Liver (tissue), 9 donors: ENCODE measurements around the gene RAP1GAP2. TPM values are rescaled to one million over a fixed set of nuclear protein-coding genes. Genes with fewer than 3 reads are reported as not detected.

Experiments
- DNase-seq: peaks from one replicate; pipeline ENCODE4 v3.0.0-alpha.2; 2017; ENCODE audit warnings: low spot score
- H3K27ac ChIP-seq, 2 donors: one replicate each; pipeline ENCODE4 v1.7.0; 2013; ENCODE audit warnings: inconsistent platforms in 2 of 2, low read length in 2 of 2, control low read depth in 1 of 2, low read depth in 1 of 2, mild to moderate bottlenecking in 1 of 2
- H3K27me3 ChIP-seq, 4 donors: one replicate each; pipeline versions ENCODE4 v1.6.1 to v1.7.0; 2013; ENCODE audit warnings: low read length in 3 of 4, inconsistent platforms in 1 of 4, mild to moderate bottlenecking in 1 of 4, moderate library complexity in 1 of 4; ENCODE audit not compliant: control insufficient read depth in 4 of 4, insufficient read depth in 4 of 4
- H3K36me3 ChIP-seq, 4 donors: one replicate each; pipeline versions ENCODE4 v1.6.1 to v1.7.0; 2013; ENCODE audit warnings: low read length in 3 of 4, mild to moderate bottlenecking in 3 of 4, low read depth in 1 of 4, moderate library complexity in 1 of 4; ENCODE audit not compliant: control insufficient read depth in 4 of 4, insufficient read depth in 3 of 4
- H3K4me1 ChIP-seq, 4 donors: one replicate each; pipeline versions ENCODE4 v1.6.1 to v1.7.0; 2013; ENCODE audit warnings: low read length in 3 of 4, mild to moderate bottlenecking in 3 of 4, moderate library complexity in 1 of 4; ENCODE audit not compliant: control insufficient read depth in 4 of 4, insufficient read depth in 4 of 4
- H3K4me3 ChIP-seq, 3 donors: one replicate each; pipeline versions ENCODE4 v1.6.1 to v1.7.0; 2013; ENCODE audit warnings: low read length in 3 of 3, control low read depth in 1 of 3, low read depth in 1 of 3, mild to moderate bottlenecking in 1 of 3
- H3K9ac ChIP-seq, 2 donors: one replicate each; pipeline ENCODE4 v1.7.0; 2013; ENCODE audit warnings: low read length in 2 of 2, mild to moderate bottlenecking in 2 of 2, moderate library complexity in 2 of 2, control low read depth in 1 of 2, low read depth in 1 of 2
- H3K9me3 ChIP-seq, 4 donors: one replicate each; pipeline versions ENCODE4 v1.6.1 to v1.7.0; 2013; ENCODE audit warnings: low read length in 3 of 4; ENCODE audit not compliant: control insufficient read depth in 4 of 4
- EGR1 ChIP-seq, 2 donors: IDR thresholded peaks; 2 replicates each; pipeline ENCODE4 v1.6.1; 2016 to 2018; ENCODE audit warnings: antibody characterized with exemption in 2 of 2, low read depth in 2 of 2
- FOXA2 ChIP-seq: IDR thresholded peaks from 2 replicates; pipeline ENCODE4 v1.6.1; 2016; ENCODE audit warnings: antibody characterized with exemption
- GABPA ChIP-seq, 2 donors: IDR thresholded peaks in 1 of 2; conservative IDR thresholded peaks in 1 of 2; 2 replicates each; pipeline ENCODE4 v1.6.1; 2016; ENCODE audit warnings: antibody characterized with exemption in 2 of 2, mild to moderate bottlenecking in 1 of 2, moderate library complexity in 1 of 2
- HNF4A ChIP-seq, 2 donors: conservative IDR thresholded peaks; 2 replicates each; pipeline ENCODE4 v1.6.1; 2016; ENCODE audit warnings: antibody characterized with exemption in 2 of 2, mild to moderate bottlenecking in 2 of 2
- HNF4G ChIP-seq: IDR thresholded peaks from 2 replicates; pipeline ENCODE4 v1.6.1; 2016; ENCODE audit warnings: antibody characterized with exemption
- JUND ChIP-seq, 2 donors: IDR thresholded peaks; 2 replicates each; pipeline ENCODE4 v1.6.1; 2016; ENCODE audit warnings: antibody characterized with exemption in 2 of 2
- NR2F2 ChIP-seq: IDR thresholded peaks from 2 replicates; pipeline ENCODE4 v1.6.1; 2016; ENCODE audit warnings: antibody characterized with exemption
- RXRA ChIP-seq, 2 donors: IDR thresholded peaks; 2 replicates each; pipeline ENCODE4 v1.6.1; 2017 to 2018; ENCODE audit warnings: antibody characterized with exemption in 2 of 2, mild to moderate bottlenecking in 1 of 2
- TAF1 ChIP-seq: conservative IDR thresholded peaks from 2 replicates; pipeline ENCODE4 v1.6.1; 2016; ENCODE audit warnings: antibody characterized with exemption, mild to moderate bottlenecking
- YY1 ChIP-seq: IDR thresholded peaks from 2 replicates; pipeline ENCODE4 v1.6.1; 2016; ENCODE audit warnings: antibody characterized with exemption, mild to moderate bottlenecking
- WGBS: extraction: QIAGEN DNeasy Blood & Tissue Kit; methylation state at CpG from one replicate; pipeline ENCODE4 v1.1.7; 2013; 5-methylcytosine and 5-hydroxymethylcytosine counted together
- polyA plus RNA-seq, 2 donors: library from polyadenylated mRNA; stranded (reverse) in 1 of 2; unstranded in 1 of 2; fragments of 200-250 nt in 1 of 2; fragments of >200 nt in 1 of 2; fragmentation: Nextera tagmentation in 1 of 2; extraction: Ambion mirVana in 1 of 2; gene quantifications; one replicate each; pipeline versions ENCODE4 v1.2.1 to v1.2.3, GENCODE V29; 2013 to 2015
- total RNA-seq, 2 donors: library from RNA; depleted of rRNA; stranded (reverse); fragments of >200 nt; gene quantifications; one replicate each; pipeline ENCODE4 v1.2.3, GENCODE V29; 2014
- TF ChIP-seq, protein P1 (sequence below): IDR thresholded peaks from 2 replicates; pipeline ENCODE4 v1.6.1; 2016; ENCODE audit warnings: antibody characterized with exemption, mild to moderate bottlenecking
- TF ChIP-seq, protein P2 (sequence below): IDR thresholded peaks from 2 replicates; pipeline ENCODE4 v1.6.1; 2016; ENCODE audit warnings: antibody characterized with exemption
- TF ChIP-seq, protein P3 (sequence below): IDR thresholded peaks from 2 replicates; pipeline ENCODE4 v1.6.1; 2016; ENCODE audit warnings: antibody characterized with exemption
- TF ChIP-seq, protein P4 (sequence below): IDR thresholded peaks from 2 replicates; pipeline ENCODE4 v1.6.1; 2016; ENCODE audit warnings: antibody characterized with exemption
- donor health status: healthy.
- donor health status: healthy.
- donor health status: healthy.
- donor health status: healthy.
- donor health status: healthy.

RAP1GAP2 gene
- total and polyA plus RNA-seq, 4 donors = 0.56 to 1.7 (median 1.1) TPM

DNA sequence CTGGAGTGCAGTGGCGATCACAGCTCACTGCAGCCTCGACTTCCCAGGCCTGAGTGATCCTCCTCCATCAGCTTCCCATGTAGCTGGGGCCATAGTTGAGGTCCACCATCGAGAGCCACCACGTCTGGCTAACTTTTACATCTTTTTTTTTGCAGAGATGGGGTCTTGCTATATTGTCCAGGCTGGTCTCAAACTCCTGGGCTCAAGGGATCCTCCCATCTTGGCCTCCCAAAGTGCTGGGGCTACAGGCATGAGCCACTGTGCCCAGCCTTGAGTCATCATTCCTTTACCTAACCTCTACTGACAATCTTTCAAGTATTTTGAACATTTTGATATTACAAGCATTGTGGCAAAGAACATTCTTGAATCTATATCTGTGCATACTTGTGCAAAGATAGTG, 37.4 kb upstream of the RAP1GAP2 start:
- peaks cover 0 to 7% (median 3%) of the 10 kb centered on the region in 4 donors for H3K27me3 ChIP-seq

DNA sequence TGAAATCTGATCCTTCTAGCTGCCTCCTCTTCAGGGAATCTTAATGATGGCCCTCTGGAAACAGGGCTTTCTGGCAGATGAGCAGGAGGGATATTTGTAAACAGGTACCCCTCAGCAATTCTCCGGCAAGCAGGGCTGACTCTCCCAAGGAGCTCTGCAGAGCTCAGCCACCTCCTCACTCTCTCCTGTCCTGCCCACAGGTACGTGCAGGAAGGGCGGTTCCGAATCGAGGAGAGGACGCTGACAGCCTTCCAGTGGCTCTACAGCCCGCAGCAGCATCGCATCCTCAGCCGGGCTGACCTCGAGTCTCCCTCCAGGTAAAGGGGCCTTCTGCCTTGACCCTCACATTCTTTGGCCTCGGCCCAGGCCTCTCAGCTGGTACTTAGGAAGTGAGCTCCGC, 26.1 kb upstream of the RAP1GAP2 start:
- no peaks in the 10 kb centered on the region for H3K9me3 ChIP-seq
- H3K4me3 ChIP-seq = no peak overlapping the region
- no peak for DNase-seq
- TF ChIP-seq EGR1 (IDR thresholded peaks at IDR 0.05; ENCODE audit: low read depth in 2 of 2) = no peak
- no peak for TF ChIP-seq HNF4G
- TF ChIP-seq FOXA2 = no peak
- TF ChIP-seq NR2F2 = no peak
- TF ChIP-seq TAF1 = no peak
- TF ChIP-seq, protein P1, sequence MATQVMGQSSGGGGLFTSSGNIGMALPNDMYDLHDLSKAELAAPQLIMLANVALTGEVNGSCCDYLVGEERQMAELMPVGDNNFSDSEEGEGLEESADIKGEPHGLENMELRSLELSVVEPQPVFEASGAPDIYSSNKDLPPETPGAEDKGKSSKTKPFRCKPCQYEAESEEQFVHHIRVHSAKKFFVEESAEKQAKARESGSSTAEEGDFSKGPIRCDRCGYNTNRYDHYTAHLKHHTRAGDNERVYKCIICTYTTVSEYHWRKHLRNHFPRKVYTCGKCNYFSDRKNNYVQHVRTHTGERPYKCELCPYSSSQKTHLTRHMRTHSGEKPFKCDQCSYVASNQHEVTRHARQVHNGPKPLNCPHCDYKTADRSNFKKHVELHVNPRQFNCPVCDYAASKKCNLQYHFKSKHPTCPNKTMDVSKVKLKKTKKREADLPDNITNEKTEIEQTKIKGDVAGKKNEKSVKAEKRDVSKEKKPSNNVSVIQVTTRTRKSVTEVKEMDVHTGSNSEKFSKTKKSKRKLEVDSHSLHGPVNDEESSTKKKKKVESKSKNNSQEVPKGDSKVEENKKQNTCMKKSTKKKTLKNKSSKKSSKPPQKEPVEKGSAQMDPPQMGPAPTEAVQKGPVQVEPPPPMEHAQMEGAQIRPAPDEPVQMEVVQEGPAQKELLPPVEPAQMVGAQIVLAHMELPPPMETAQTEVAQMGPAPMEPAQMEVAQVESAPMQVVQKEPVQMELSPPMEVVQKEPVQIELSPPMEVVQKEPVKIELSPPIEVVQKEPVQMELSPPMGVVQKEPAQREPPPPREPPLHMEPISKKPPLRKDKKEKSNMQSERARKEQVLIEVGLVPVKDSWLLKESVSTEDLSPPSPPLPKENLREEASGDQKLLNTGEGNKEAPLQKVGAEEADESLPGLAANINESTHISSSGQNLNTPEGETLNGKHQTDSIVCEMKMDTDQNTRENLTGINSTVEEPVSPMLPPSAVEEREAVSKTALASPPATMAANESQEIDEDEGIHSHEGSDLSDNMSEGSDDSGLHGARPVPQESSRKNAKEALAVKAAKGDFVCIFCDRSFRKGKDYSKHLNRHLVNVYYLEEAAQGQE = no peak
- TF ChIP-seq YY1 = no peak
- TF ChIP-seq, protein P2, sequence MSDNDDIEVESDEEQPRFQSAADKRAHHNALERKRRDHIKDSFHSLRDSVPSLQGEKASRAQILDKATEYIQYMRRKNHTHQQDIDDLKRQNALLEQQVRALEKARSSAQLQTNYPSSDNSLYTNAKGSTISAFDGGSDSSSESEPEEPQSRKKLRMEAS = no peak
- H3K36me3 ChIP-seq = no peaks in the 10 kb centered on the region
- no peak overlapping the region for H3K27ac ChIP-seq
- no peak overlapping the region for H3K9ac ChIP-seq
- WGBS = 72% methylated on average over 12 of the region's 12 CpGs
- no peaks in the 10 kb centered on the region for H3K4me1 ChIP-seq
- no peaks in the 10 kb centered on the region for H3K27me3 ChIP-seq

More for the DNA sequence above, 37.4 kb upstream of the RAP1GAP2 start:
- H3K27ac ChIP-seq = no peak overlapping the region
- H3K4me3 ChIP-seq = no peak overlapping the region
- H3K4me1 ChIP-seq = peaks cover 0 to 9% (median 4%) of the 10 kb centered on the region in 4 donors
- WGBS = 72% methylated on average over 4 of the region's 4 CpGs
- TF ChIP-seq YY1 = no peak
- TF ChIP-seq GABPA (IDR thresholded peaks at IDR 0.05 in 1 of 2, conservative IDR thresholded peaks at IDR 0.05 in 1 of 2) = no peak
- TF ChIP-seq TAF1 = no peak
- TF ChIP-seq, protein P3, sequence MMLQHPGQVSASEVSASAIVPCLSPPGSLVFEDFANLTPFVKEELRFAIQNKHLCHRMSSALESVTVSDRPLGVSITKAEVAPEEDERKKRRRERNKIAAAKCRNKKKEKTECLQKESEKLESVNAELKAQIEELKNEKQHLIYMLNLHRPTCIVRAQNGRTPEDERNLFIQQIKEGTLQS = no peak
- TF ChIP-seq, protein P2 = no peak
- TF ChIP-seq FOXA2 = no peak
- no peak for TF ChIP-seq JUND (IDR thresholded peaks at IDR 0.05)
- TF ChIP-seq HNF4A (conservative IDR thresholded peaks at IDR 0.05) = no peak
- TF ChIP-seq NR2F2 = no peak
- no peak for TF ChIP-seq RXRA (IDR thresholded peaks at IDR 0.05)
- no peak for TF ChIP-seq HNF4G
- TF ChIP-seq, protein P4, sequence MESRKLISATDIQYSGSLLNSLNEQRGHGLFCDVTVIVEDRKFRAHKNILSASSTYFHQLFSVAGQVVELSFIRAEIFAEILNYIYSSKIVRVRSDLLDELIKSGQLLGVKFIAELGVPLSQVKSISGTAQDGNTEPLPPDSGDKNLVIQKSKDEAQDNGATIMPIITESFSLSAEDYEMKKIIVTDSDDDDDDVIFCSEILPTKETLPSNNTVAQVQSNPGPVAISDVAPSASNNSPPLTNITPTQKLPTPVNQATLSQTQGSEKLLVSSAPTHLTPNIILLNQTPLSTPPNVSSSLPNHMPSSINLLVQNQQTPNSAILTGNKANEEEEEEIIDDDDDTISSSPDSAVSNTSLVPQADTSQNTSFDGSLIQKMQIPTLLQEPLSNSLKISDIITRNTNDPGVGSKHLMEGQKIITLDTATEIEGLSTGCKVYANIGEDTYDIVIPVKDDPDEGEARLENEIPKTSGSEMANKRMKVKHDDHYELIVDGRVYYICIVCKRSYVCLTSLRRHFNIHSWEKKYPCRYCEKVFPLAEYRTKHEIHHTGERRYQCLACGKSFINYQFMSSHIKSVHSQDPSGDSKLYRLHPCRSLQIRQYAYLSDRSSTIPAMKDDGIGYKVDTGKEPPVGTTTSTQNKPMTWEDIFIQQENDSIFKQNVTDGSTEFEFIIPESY = no peak
- no peaks in the 10 kb centered on the region for H3K36me3 ChIP-seq
- DNase-seq = no peak
- no peak overlapping the region for H3K9ac ChIP-seq
- H3K9me3 ChIP-seq = no peaks in the 10 kb centered on the region
